Glutamatergic neuron (in vitro differentiated cells): ENCODE data around the gene ZC3H12C. TPM values are rescaled to one million over a fixed set of nuclear protein-coding genes. Genes with fewer than 3 reads are reported as not detected.

Experiments used
- DNase-seq: peaks from one replicate; pipeline ENCODE4 v3.0.0; 2022
- H3K27ac Mint-ChIP-seq: one replicate; pipeline ENCODE4 v1.8.0; 2020; ENCODE audit warnings: mild to moderate bottlenecking, mixed read lengths, inconsistent platforms; ENCODE audit not compliant: unreplicated experiment
- H3K27me3 Mint-ChIP-seq: one replicate; pipeline ENCODE4 v1.8.0; 2020; ENCODE audit warnings: mild to moderate bottlenecking, moderate library complexity, mixed read lengths, inconsistent platforms; ENCODE audit not compliant: unreplicated experiment
- H3K36me3 Mint-ChIP-seq: one replicate; pipeline ENCODE4 v1.8.0; 2020; ENCODE audit warnings: mild to moderate bottlenecking, mixed read lengths, inconsistent platforms; ENCODE audit not compliant: unreplicated experiment
- H3K4me1 Mint-ChIP-seq: one replicate; pipeline ENCODE4 v1.8.0; 2020; ENCODE audit warnings: mild to moderate bottlenecking, low read depth, mixed read lengths, inconsistent platforms; ENCODE audit not compliant: unreplicated experiment
- H3K4me3 Mint-ChIP-seq: one replicate; pipeline ENCODE4 v1.8.0; 2020; ENCODE audit warnings: mild to moderate bottlenecking, mixed read lengths, inconsistent platforms; ENCODE audit not compliant: unreplicated experiment
- H3K9me3 Mint-ChIP-seq: one replicate; pipeline ENCODE4 v1.8.0; 2020; ENCODE audit warnings: mild to moderate bottlenecking, moderate library complexity, mixed read lengths, inconsistent platforms; ENCODE audit not compliant: unreplicated experiment
- total RNA-seq: library from RNA; stranded (reverse); fragmentation: NEBNext Ultra II Directional; extraction: Animal tissue kit (Norgen Biotek cat#: 25700); gene quantifications from one replicate; pipeline ENCODE4 v1.2.1, GENCODE V29; 2021; ENCODE audit not compliant: unreplicated experiment
- TF ChIP-seq, protein P1 (sequence below): fragments of 200-600 bp; sonication (generic); IDR thresholded peaks from one replicate; pipeline ENCODE4 v1.5.0; 2021; ENCODE audit not compliant: partially characterized antibody, unreplicated experiment

ZC3H12C gene
- total RNA-seq, 1 donor from 2014 or later = 60.6 TPM

DNA sequence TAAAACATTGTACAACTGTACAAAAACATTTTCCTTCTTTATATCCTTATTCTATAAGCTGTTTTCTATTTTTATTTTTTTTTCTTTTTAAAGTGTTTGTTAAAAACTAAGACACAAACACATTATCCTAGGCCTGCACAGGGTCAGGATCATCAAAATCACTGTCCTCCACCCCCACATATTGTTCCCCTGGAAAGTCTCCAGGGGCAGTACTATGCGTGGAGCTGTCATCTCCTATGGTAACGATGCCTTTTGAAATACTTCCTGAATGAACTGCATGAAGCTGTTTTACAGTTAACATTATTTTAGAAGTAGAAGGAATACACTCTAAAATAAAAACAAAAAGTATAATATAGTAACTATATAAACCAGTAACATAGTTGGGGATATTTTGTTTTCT, 67.2 kb downstream of the ZC3H12C start:
- H3K36me3 Mint-ChIP-seq = peaks cover 3% of the 10 kb centered on the region

DNA sequence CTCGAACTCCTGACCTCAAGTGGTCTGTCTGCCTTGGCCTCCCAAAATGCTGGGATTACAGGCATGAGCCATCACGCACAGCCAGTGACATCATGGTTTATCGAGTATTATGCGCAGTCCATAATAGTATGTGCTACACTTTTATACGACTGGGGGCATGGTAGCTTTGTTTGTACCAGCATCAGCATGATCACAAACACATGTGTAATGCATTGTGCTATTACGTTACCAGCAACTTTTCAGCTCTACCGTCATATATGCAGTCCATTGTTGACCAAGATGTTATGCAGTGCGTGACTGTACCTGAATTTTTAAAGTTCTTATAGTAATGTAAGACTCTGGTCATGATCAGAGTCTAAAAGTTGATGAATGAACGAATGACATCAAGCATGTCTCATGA, 67.9 kb downstream of the ZC3H12C start:
- no peak for DNase-seq
- Mint-ChIP-seq H3K9me3 (no peaks in the 10 kb centered on the region), H3K27me3 (peaks cover 6% of the 10 kb centered on the region), H3K4me1 (peaks cover 13% of the 10 kb centered on the region), H3K27ac (no peak overlapping the region), H3K36me3 (peaks cover 6% of the 10 kb centered on the region), H3K4me3 (no peak overlapping the region)
- TF ChIP-seq, protein P1, sequence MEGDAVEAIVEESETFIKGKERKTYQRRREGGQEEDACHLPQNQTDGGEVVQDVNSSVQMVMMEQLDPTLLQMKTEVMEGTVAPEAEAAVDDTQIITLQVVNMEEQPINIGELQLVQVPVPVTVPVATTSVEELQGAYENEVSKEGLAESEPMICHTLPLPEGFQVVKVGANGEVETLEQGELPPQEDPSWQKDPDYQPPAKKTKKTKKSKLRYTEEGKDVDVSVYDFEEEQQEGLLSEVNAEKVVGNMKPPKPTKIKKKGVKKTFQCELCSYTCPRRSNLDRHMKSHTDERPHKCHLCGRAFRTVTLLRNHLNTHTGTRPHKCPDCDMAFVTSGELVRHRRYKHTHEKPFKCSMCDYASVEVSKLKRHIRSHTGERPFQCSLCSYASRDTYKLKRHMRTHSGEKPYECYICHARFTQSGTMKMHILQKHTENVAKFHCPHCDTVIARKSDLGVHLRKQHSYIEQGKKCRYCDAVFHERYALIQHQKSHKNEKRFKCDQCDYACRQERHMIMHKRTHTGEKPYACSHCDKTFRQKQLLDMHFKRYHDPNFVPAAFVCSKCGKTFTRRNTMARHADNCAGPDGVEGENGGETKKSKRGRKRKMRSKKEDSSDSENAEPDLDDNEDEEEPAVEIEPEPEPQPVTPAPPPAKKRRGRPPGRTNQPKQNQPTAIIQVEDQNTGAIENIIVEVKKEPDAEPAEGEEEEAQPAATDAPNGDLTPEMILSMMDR = no peak

More for the DNA sequence above, 67.2 kb downstream of the ZC3H12C start:
- Mint-ChIP-seq H3K4me3 (no peak overlapping the region), H3K27me3 (peaks cover 6% of the 10 kb centered on the region), H3K9me3 (no peaks in the 10 kb centered on the region), H3K27ac (no peak overlapping the region), H3K4me1 (peaks cover 8% of the 10 kb centered on the region)
- no peak for DNase-seq
- TF ChIP-seq, protein P1 = no peak

DNA sequence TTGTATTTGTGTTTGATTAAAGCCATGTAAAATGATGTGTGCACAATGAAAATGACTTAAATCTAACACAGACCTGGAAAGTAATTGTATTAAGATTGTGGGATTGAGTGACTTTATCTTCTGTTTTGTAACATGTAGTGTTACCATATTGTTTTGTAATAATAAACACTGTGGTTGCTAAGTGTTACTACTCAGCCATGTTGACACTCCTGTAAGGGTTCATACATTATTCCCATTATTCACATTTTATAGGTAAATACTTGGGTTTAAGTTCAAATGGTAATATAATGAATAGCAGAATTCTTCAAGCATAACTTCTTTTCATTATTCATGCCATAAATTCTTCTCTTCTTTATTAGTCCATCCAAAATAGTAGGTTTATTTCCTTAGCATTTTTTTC, 69.0 kb downstream of the ZC3H12C start:
- TF ChIP-seq, protein P1 = no peak
- DNase-seq = no peak
- no peak overlapping the region for H3K27ac Mint-ChIP-seq
- H3K27me3 Mint-ChIP-seq = peaks cover 6% of the 10 kb centered on the region
- H3K4me1 Mint-ChIP-seq = peaks cover 20% of the 10 kb centered on the region
- no peak overlapping the region for H3K4me3 Mint-ChIP-seq
- no peaks in the 10 kb centered on the region for H3K9me3 Mint-ChIP-seq
- peaks cover 6% of the 10 kb centered on the region for H3K36me3 Mint-ChIP-seq

DNA sequence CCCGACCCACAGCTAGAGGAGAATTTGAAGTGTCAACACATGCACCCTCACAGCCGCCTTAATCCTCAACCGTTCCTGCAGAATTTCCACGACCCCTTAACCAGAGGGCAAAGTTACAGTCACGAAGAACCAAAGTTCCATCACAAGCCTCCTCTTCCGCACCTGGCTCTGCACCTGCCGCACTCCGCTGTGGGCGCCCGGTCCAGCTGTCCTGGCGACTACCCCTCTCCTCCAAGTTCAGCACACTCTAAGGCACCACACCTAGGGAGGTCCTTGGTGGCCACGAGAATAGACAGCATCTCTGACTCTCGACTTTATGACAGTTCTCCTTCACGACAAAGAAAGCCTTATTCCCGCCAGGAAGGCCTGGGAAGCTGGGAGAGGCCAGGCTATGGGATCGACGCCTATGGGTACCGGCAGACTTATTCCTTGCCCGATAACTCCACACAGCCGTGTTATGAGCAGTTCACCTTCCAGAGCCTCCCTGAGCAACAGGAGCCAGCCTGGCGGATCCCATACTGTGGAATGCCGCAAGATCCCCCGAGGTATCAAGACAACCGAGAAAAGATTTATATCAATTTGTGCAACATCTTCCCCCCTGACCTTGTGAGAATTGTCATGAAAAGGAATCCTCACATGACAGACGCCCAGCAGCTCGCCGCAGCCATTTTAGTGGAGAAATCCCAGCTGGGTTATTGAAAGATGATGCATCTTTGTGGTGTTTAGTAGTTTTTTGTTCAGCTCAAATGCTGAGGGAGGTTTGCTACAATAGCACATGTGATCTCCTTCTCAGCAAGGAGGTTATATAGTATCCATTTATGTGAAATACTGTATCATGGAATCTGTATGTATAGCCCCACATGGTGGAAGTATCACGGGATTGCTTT, 72.1 kb downstream of the ZC3H12C start:
- peaks cover 6% of the 10 kb centered on the region for H3K36me3 Mint-ChIP-seq
- peaks cover 27% of the 10 kb centered on the region for H3K4me1 Mint-ChIP-seq
- no peak overlapping the region for H3K4me3 Mint-ChIP-seq
- TF ChIP-seq, protein P1 = no peak
- peaks cover 9% of the 10 kb centered on the region for H3K27me3 Mint-ChIP-seq
- H3K27ac Mint-ChIP-seq = no peak overlapping the region
- DNase-seq = no peak
- H3K9me3 Mint-ChIP-seq = peaks cover 4% of the 10 kb centered on the region
